ENCODE measurements around the gene PTPRG. TPM values are rescaled to one million over a fixed set of nuclear protein-coding genes. Genes with fewer than 3 reads are reported as not detected.

The PTPRG gene
- total RNA-seq, 2 donors from 2014 or later: 33.9 to 39.2 TPM

DNA sequence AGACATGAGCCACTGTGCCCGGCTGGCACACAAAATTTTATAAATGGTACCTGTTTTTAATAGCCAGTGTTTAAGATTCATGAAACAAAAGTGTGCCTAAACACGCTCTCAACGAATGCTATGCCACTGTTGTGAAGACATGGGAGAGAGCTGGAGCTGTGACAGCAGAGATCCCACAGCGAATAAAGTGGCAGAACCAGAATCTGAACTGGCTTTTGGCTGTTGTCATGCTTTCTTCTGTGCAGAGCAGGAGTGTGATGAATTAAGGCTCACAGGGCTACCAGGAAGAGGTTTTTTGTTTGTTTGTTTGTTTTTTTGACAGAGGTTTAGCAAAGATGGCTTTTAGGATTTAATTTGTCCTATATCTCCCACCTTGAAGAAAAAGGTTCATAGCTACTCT, 14.5 kb downstream of the PTPRG start:
- no peak for DNase-seq (ENCODE audit: low spot score)
- H3K4me3 ChIP-seq: no peak overlapping the region

GRCh38 chr3:61577760-61578159, 16.4 kb downstream of the PTPRG start:
- H3K27me3 ChIP-seq: no peaks in the 10 kb centered on the region
- DNase-seq (ENCODE audit: low spot score): no peak
- H3K4me1 ChIP-seq: peaks cover 0 to 64% of the 10 kb centered on the region in 2 donors
- H3K4me3 ChIP-seq: no peak overlapping the region
- no peaks in the 10 kb centered on the region for H3K36me3 ChIP-seq
- no peaks in the 10 kb centered on the region for H3K9me3 ChIP-seq
- TF ChIP-seq CTCF (IDR thresholded peaks at IDR 0.05): no peak
- H3K27ac ChIP-seq: no peak overlapping the region

More for the DNA sequence above, 14.5 kb downstream of the PTPRG start:
- Histone ChIP-seq H3K36me3 (no peaks in the 10 kb centered on the region), H3K27me3 (no peaks in the 10 kb centered on the region), H3K27ac (no peak overlapping the region), H3K9me3 (no peaks in the 10 kb centered on the region), H3K4me1 (peaks cover 0 to 66% of the 10 kb centered on the region in 2 donors)
- no peak for TF ChIP-seq CTCF (IDR thresholded peaks at IDR 0.05)

DNA sequence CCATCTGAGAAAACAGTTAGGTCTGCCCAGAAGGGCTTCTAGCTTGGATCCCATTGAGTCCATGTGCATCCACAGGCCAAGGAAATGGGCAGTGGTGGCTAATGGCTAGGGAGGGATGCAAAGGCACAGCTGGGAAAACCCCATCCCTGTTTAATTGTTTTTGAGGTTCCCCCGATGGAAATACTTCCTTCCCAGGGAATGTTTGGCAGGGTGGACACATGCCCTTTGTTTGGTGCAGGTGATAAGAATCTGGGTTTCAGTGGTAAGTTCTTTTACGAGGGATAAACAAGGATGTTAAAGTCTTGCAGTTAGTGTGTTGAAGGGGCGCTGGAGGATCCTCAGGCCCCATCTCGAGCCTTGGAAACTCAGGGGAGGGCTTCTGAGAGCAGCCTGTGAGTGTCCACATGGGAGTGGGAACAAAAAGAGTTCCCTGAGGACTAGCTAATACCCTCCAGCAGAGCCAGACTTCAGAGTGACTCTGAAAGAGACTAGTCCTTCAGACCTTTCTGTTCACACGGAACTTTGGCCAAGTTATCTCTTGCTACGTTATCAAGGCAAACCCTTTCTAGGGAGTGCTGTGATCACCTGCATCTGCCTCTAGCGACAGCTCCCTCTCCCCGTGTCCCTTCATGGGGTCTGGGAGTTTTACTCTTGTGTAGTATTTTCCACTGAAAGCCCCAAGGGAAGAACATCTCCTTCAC, 17.4 kb downstream of the PTPRG start:
- no peak for DNase-seq (ENCODE audit: low spot score)
- H3K4me3 ChIP-seq: no peak overlapping the region
- H3K27ac ChIP-seq: peak overlapping the region in 1 of 2 donors; percentile 61
- H3K4me1 ChIP-seq: peaks cover 0 to 71% of the 10 kb centered on the region in 2 donors
- H3K9me3 ChIP-seq: no peaks in the 10 kb centered on the region
- H3K27me3 ChIP-seq: no peaks in the 10 kb centered on the region
- H3K36me3 ChIP-seq: no peaks in the 10 kb centered on the region
- TF ChIP-seq CTCF (IDR thresholded peaks at IDR 0.05): no peak

DNA sequence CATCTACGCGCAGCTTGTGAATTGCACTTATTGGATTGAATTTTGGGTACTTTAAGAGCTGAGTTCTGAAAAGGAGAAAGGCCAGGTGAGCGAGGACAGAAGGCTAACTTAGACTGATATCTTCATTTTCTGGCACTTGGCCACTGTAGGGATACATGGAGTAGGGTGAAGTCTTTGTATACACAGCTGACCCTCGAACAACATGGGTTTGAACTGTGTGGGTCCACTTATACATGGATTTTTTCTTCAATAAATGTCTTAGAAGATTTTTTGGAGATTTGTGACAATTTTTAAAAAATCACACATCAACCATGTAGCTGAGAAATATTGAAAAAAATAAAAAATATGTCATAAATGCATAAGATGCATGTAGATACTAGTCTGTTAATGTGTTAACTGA, 18.3 kb downstream of the PTPRG start:
- H3K27ac ChIP-seq: no peak overlapping the region
- H3K4me3 ChIP-seq: no peak overlapping the region
- no peaks in the 10 kb centered on the region for H3K36me3 ChIP-seq
- no peaks in the 10 kb centered on the region for H3K27me3 ChIP-seq
- DNase-seq (ENCODE audit: low spot score): no peak
- no peak for TF ChIP-seq CTCF (IDR thresholded peaks at IDR 0.05)
- H3K9me3 ChIP-seq: no peaks in the 10 kb centered on the region
- peaks cover 0 to 77% of the 10 kb centered on the region in 2 donors for H3K4me1 ChIP-seq

- Histone ChIP-seq H3K27me3 (no peaks in the 10 kb centered on the region), H3K36me3 (no peaks in the 10 kb centered on the region), H3K4me3 (no peak overlapping the region), H3K4me1 (peaks cover 0 to 72% of the 10 kb centered on the region in 2 donors), H3K27ac (peak overlapping the region in 1 of 2 donors; percentile 50), H3K9me3 (no peaks in the 10 kb centered on the region)
- no peak for TF ChIP-seq CTCF (IDR thresholded peaks at IDR 0.05)
- DNase-seq (ENCODE audit: low spot score): no peak
Observed at GRCh38 chr3:61580982-61581643, 19.7 kb downstream of the PTPRG start.
